Neural crest cell (in vitro differentiated cells): ENCODE results near the gene ADIPOR2. TPM values are rescaled to one million over a fixed set of nuclear protein-coding genes. Genes with fewer than 3 reads are reported as not detected.

ENCODE experiments used
- microRNA-seq: library from miRNA; unstranded; fragments of <30 nt; microRNA quantifications from one replicate; pipeline ENCODE4, GENCODE V29; 2020
- total RNA-seq: library from RNA; stranded (reverse); gene quantifications from 2 replicates; pipeline ENCODE4 v1.2.1, GENCODE V29; 2021

The ADIPOR2 gene
- total RNA-seq, 1 donor from 2014 or later: 59.4 TPM

Small RNA genes within 50 kb of the gene (microRNA-seq; reads per million reads assigned to microRNA genes)
- gene MIR3649: not detected

Other genes with a start within 250 kb of the ADIPOR2 start
- gene FBXL14, start 96.5 kb upstream of the ADIPOR2 start, total RNA-seq: 28.0 and 33.7 TPM in 2 replicates
- 14.0 and 14.2 TPM in 2 replicates for gene WNT5B, start 61.8 kb upstream of the ADIPOR2 start, total RNA-seq
- gene LRTM2, start 129.5 kb downstream of the ADIPOR2 start, total RNA-seq: 0.19 TPM in 1 of 2 replicates, not detected in the other
- gene CACNA2D4, start 227.6 kb downstream of the ADIPOR2 start, total RNA-seq: 0.72 and 1.3 TPM in 2 replicates